Right lobe of liver (tissue), 4 donors: ENCODE results near the gene STAT6.
"Not testable (repeated sequence)": the region's sequence is repeated elsewhere in the genome, so short reads cannot be mapped to it uniquely, and the experiment has no call there.

Source experiments
- CTCF ChIP-seq, 4 donors: fragments of 200-600 bp in 3 of 4; fragments of 450-650 bp in 1 of 4; IDR thresholded peaks; one replicate each; pipeline versions ENCODE4 v1.5.1 to v1.8.0; 2016 to 2022; ENCODE audit warnings: antibody characterized with exemption in 4 of 4, mild to moderate bottlenecking in 2 of 4
- POLR2A ChIP-seq: fragments of 450-650 bp; IDR thresholded peaks from one replicate; pipeline ENCODE4 v1.6.1; 2017; ENCODE audit warnings: antibody characterized with exemption, mild to moderate bottlenecking
- donor health status: DM: no; HTN: no; CAD: no.
- donor health status: DM: no; HTN: no; CAD: no.
- donor health status: DM: no; HTN: yes; CAD: no.

DNA sequence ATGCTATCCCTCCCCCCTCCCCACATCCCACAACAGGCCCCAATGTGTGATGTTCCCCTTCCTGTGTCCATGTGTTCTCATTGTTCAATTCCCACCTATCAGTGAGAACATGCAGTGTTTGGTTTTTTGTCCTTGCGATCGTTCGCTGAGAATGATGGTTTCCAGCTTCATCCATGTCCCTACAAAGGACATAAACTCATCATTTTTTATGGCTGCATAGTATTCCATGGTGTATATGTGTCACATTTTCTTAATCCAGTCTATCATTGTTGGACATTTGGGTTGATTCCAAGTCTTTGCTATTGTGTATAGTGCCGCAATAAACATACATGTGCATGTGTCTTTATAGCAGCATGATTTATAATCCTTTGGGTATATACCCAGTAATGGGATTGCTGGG lies 58.0 kb downstream of the STAT6 start:
- not testable (repeated sequence) for TF ChIP-seq CTCF (IDR thresholded peaks at IDR 0.05); POLR2A
